Measurements from ENCODE around the gene SRXN1.

The SRXN1 gene

DNA sequence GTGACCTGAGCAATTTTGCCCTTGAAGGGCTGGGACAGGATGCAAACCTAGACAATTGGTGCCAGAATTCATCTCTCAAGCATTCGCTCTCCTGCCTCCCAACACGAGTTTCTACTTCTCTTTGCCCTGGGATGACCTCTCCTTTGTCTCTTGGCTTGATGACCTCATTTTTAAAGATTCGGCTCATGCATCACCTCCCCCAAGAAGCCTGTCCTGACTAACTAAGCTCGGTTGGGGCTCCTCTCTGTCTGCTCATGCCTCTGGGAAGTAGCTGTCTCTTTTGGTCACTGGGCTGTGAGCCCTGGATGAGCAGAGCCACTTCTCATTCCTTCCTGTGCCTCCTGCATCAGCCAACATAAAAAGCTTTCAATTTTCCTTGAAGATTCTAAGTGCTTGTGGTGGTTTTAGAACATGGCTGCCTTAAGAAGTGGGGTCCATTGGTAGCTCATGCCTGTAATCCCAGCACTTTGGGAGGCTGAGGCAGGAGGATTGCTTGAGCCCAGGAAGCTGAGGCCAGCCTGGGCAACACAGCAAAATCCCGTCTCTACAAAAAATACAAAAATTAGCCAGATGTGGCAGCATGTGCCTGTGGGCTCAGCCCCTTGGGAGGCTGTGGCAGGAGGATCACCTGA is 31.8 kb downstream of the SRXN1 start:
- no peak overlapping the region for H3K27ac ChIP-seq (ENCODE audit: low read depth in 2 of 2, low read length in 2 of 2)
- no peaks in the 10 kb centered on the region for H3K4me1 ChIP-seq (ENCODE audit: control insufficient read depth in 2 of 2, insufficient read depth in 2 of 2, low read length in 2 of 2)
- H3K9ac ChIP-seq (ENCODE audit: low read depth in 1 of 2, low read length in 2 of 2): no peak overlapping the region
- H3K36me3 ChIP-seq (ENCODE audit: control insufficient read depth in 2 of 2, insufficient read depth in 2 of 2, low read length in 2 of 2): no peaks in the 10 kb centered on the region
- H3K4me3 ChIP-seq (ENCODE audit: low read length in 2 of 2): no peak overlapping the region
- H3K9me3 ChIP-seq (ENCODE audit: control insufficient read depth in 2 of 2, low read length in 2 of 2): peaks cover 0 to 4% of the 10 kb centered on the region in 2 donors
- H3K27me3 ChIP-seq (ENCODE audit: control insufficient read depth in 2 of 2, insufficient read depth in 2 of 2, low read length in 2 of 2): peaks cover 7 to 9% of the 10 kb centered on the region in 2 donors

DNA sequence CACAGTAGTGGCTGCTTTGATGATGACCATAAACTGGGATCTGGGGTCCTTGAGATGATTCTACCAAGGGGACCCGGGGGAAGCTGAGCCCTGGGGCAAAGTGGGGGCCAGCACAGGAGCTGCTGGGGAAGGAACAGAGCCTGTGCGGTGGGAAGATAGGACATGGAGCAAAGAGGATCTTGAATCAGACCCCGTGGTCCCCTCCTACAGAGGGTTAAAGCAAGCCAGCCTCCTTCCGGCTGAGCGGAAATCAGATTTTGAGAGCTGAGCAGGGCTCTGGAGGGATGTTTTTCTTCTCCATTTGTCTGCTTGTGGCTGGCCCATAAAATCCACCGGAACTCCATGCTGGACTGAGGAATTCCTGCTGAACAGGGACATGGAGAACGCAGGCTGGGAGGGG is 32.8 kb downstream of the SRXN1 start:
- Histone ChIP-seq H3K9ac (ENCODE audit: low read depth in 1 of 2, low read length in 2 of 2) (no peak overlapping the region), H3K36me3 (ENCODE audit: control insufficient read depth in 2 of 2, insufficient read depth in 2 of 2, low read length in 2 of 2) (no peaks in the 10 kb centered on the region), H3K4me3 (ENCODE audit: low read length in 2 of 2) (no peak overlapping the region), H3K4me1 (ENCODE audit: control insufficient read depth in 2 of 2, insufficient read depth in 2 of 2, low read length in 2 of 2) (no peaks in the 10 kb centered on the region), H3K27ac (ENCODE audit: low read depth in 2 of 2, low read length in 2 of 2) (no peak overlapping the region), H3K9me3 (ENCODE audit: control insufficient read depth in 2 of 2, low read length in 2 of 2) (peaks cover 0 to 4% of the 10 kb centered on the region in 2 donors), H3K27me3 (ENCODE audit: control insufficient read depth in 2 of 2, insufficient read depth in 2 of 2, low read length in 2 of 2) (peaks cover 7 to 9% of the 10 kb centered on the region in 2 donors)

DNA sequence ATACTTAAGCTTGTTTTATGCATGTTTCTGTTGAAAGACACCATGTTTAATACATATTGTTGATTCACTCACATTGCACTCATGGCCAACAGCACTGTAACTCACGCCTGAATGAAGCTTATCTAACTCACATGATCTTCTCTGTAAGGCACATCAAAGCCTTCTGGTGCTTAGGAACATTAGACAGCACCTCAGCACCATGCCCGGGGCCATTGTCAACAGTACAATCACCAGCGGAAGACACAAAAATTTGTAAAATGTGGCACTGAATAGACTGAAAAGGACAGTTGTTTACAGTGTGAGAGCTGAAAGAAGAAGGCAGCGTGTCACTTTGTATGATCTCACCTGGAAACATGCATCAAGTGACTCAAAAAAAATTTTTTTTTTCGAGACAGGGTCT is 34.0 kb downstream of the SRXN1 start:
- no peaks in the 10 kb centered on the region for H3K4me1 ChIP-seq (ENCODE audit: control insufficient read depth in 2 of 2, insufficient read depth in 2 of 2, low read length in 2 of 2)
- peaks cover 5 to 8% of the 10 kb centered on the region in 2 donors for H3K27me3 ChIP-seq (ENCODE audit: control insufficient read depth in 2 of 2, insufficient read depth in 2 of 2, low read length in 2 of 2)
- no peak overlapping the region for H3K4me3 ChIP-seq (ENCODE audit: low read length in 2 of 2)
- H3K9ac ChIP-seq (ENCODE audit: low read depth in 1 of 2, low read length in 2 of 2): no peak overlapping the region
- H3K9me3 ChIP-seq (ENCODE audit: control insufficient read depth in 2 of 2, low read length in 2 of 2): peaks cover 0 to 4% of the 10 kb centered on the region in 2 donors
- H3K36me3 ChIP-seq (ENCODE audit: control insufficient read depth in 2 of 2, insufficient read depth in 2 of 2, low read length in 2 of 2): no peaks in the 10 kb centered on the region
- no peak overlapping the region for H3K27ac ChIP-seq (ENCODE audit: low read depth in 2 of 2, low read length in 2 of 2)

GRCh38 chr20:617934-618690 is 34.9 kb downstream of the SRXN1 start:
- no peak overlapping the region for H3K4me3 ChIP-seq (ENCODE audit: low read length in 2 of 2)
- H3K9ac ChIP-seq (ENCODE audit: low read depth in 1 of 2, low read length in 2 of 2): no peak overlapping the region
- H3K9me3 ChIP-seq (ENCODE audit: control insufficient read depth in 2 of 2, low read length in 2 of 2): peaks cover 0 to 4% of the 10 kb centered on the region in 2 donors
- no peaks in the 10 kb centered on the region for H3K36me3 ChIP-seq (ENCODE audit: control insufficient read depth in 2 of 2, insufficient read depth in 2 of 2, low read length in 2 of 2)
- no peaks in the 10 kb centered on the region for H3K4me1 ChIP-seq (ENCODE audit: control insufficient read depth in 2 of 2, insufficient read depth in 2 of 2, low read length in 2 of 2)
- H3K27ac ChIP-seq (ENCODE audit: low read depth in 2 of 2, low read length in 2 of 2): no peak overlapping the region
- H3K27me3 ChIP-seq (ENCODE audit: control insufficient read depth in 2 of 2, insufficient read depth in 2 of 2, low read length in 2 of 2): peaks cover 5 to 16% of the 10 kb centered on the region in 2 donors

GRCh38 chr20:615514-615913 is 37.5 kb downstream of the SRXN1 start:
- H3K27ac ChIP-seq (ENCODE audit: low read depth in 2 of 2, low read length in 2 of 2): no peak overlapping the region
- no peaks in the 10 kb centered on the region for H3K36me3 ChIP-seq (ENCODE audit: control insufficient read depth in 2 of 2, insufficient read depth in 2 of 2, low read length in 2 of 2)
- no peak overlapping the region for H3K4me3 ChIP-seq (ENCODE audit: low read length in 2 of 2)
- H3K9me3 ChIP-seq (ENCODE audit: control insufficient read depth in 2 of 2, low read length in 2 of 2): peaks cover 0 to 4% of the 10 kb centered on the region in 2 donors
- H3K27me3 ChIP-seq (ENCODE audit: control insufficient read depth in 2 of 2, insufficient read depth in 2 of 2, low read length in 2 of 2): peaks cover 21 to 30% of the 10 kb centered on the region in 2 donors
- no peak overlapping the region for H3K9ac ChIP-seq (ENCODE audit: low read depth in 1 of 2, low read length in 2 of 2)
- H3K4me1 ChIP-seq (ENCODE audit: control insufficient read depth in 2 of 2, insufficient read depth in 2 of 2, low read length in 2 of 2): no peaks in the 10 kb centered on the region

DNA sequence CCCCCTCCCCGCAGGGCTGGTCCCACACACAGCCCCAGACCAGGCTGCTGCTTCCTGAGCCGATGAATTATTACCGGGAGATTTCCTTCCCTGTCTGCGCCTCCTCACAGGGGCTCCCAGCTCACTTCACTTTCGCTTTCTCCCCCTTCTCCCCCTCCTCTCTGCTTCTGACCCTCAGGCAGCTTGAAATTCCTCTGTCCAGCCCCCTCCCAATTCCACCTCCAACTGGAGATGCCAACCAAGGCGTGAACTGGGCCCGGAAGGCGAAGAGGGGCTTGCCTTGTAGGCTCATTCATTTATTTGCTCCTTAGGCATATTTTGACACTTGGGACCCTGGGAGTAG is 41.2 kb downstream of the SRXN1 start:
- Histone ChIP-seq H3K36me3 (ENCODE audit: control insufficient read depth in 2 of 2, insufficient read depth in 2 of 2, low read length in 2 of 2) (no peaks in the 10 kb centered on the region), H3K4me1 (ENCODE audit: control insufficient read depth in 2 of 2, insufficient read depth in 2 of 2, low read length in 2 of 2) (no peaks in the 10 kb centered on the region), H3K27me3 (ENCODE audit: control insufficient read depth in 2 of 2, insufficient read depth in 2 of 2, low read length in 2 of 2) (peaks cover 35 to 48% of the 10 kb centered on the region in 2 donors), H3K9me3 (ENCODE audit: control insufficient read depth in 2 of 2, low read length in 2 of 2) (no peaks in the 10 kb centered on the region), H3K9ac (ENCODE audit: low read depth in 1 of 2, low read length in 2 of 2) (no peak overlapping the region), H3K27ac (ENCODE audit: low read depth in 2 of 2, low read length in 2 of 2) (no peak overlapping the region), H3K4me3 (ENCODE audit: low read length in 2 of 2) (no peak overlapping the region)

GRCh38 chr20:611047-611842 is 41.8 kb downstream of the SRXN1 start:
- H3K9ac ChIP-seq (ENCODE audit: low read depth in 1 of 2, low read length in 2 of 2): no peak overlapping the region
- H3K36me3 ChIP-seq (ENCODE audit: control insufficient read depth in 2 of 2, insufficient read depth in 2 of 2, low read length in 2 of 2): no peaks in the 10 kb centered on the region
- no peaks in the 10 kb centered on the region for H3K9me3 ChIP-seq (ENCODE audit: control insufficient read depth in 2 of 2, low read length in 2 of 2)
- H3K4me1 ChIP-seq (ENCODE audit: control insufficient read depth in 2 of 2, insufficient read depth in 2 of 2, low read length in 2 of 2): no peaks in the 10 kb centered on the region
- H3K27ac ChIP-seq (ENCODE audit: low read depth in 2 of 2, low read length in 2 of 2): no peak overlapping the region
- H3K27me3 ChIP-seq (ENCODE audit: control insufficient read depth in 2 of 2, insufficient read depth in 2 of 2, low read length in 2 of 2): peaks cover 35 to 48% of the 10 kb centered on the region in 2 donors
- H3K4me3 ChIP-seq (ENCODE audit: low read length in 2 of 2): no peak overlapping the region

- H3K4me3 ChIP-seq (ENCODE audit: low read length in 2 of 2): no peak within 1 kb of the TSS
- no peaks in the 10 kb centered on the region for H3K4me1 ChIP-seq (ENCODE audit: control insufficient read depth in 2 of 2, insufficient read depth in 2 of 2, low read length in 2 of 2)
- H3K27me3 ChIP-seq (ENCODE audit: control insufficient read depth in 2 of 2, insufficient read depth in 2 of 2, low read length in 2 of 2): peaks cover 35 to 48% of the 10 kb centered on the region in 2 donors
- H3K27ac ChIP-seq (ENCODE audit: low read depth in 2 of 2, low read length in 2 of 2): no peak within 1 kb of the TSS
- no peak within 1 kb of the TSS for H3K9ac ChIP-seq (ENCODE audit: low read depth in 1 of 2, low read length in 2 of 2)
- no peaks in the 10 kb centered on the region for H3K9me3 ChIP-seq (ENCODE audit: control insufficient read depth in 2 of 2, low read length in 2 of 2)
- no peaks in the 10 kb centered on the region for H3K36me3 ChIP-seq (ENCODE audit: control insufficient read depth in 2 of 2, insufficient read depth in 2 of 2, low read length in 2 of 2)
These were observed 42.6 kb downstream of the SRXN1 start, which contains the start of gene TCF15 for GRCh38 chr20:610130-611046. Gene TCF15, minus strand, starts transcription at chr20:610309. Its CDS starts 72 bp downstream, at chr20:610237.

DNA sequence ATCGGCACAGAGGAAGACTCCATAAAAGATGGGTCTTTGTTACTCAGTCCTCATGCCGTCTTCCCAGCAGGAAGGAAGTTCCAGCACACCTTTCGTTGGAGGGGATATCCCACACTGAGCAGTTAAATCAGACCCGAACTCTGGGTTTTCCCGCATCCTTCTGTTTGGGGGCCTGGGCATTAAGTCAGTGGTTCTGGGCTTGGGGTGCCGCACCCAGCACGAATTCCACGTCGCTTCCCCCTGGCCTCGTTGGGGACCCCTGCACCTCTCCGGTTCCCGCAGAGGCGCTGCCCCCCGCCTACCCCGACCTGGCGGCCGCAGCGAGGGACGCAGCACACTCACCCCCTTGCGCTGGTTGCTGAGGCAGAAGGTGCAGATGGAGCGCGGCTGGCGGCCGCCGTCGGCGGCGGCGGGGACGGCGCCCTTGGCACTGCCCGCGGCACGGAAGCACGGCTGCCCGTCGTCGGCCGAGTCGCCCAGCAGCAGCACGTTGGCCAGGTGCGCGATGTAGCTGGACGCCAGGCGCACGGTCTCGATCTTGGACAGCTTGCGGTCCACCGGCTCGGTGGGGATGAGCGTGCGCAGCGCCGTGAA is 43.5 kb downstream of the SRXN1 start:
- H3K27ac ChIP-seq (ENCODE audit: low read depth in 2 of 2, low read length in 2 of 2): no peak overlapping the region
- no peaks in the 10 kb centered on the region for H3K9me3 ChIP-seq (ENCODE audit: control insufficient read depth in 2 of 2, low read length in 2 of 2)
- H3K27me3 ChIP-seq (ENCODE audit: control insufficient read depth in 2 of 2, insufficient read depth in 2 of 2, low read length in 2 of 2): peaks cover 35 to 48% of the 10 kb centered on the region in 2 donors
- H3K9ac ChIP-seq (ENCODE audit: low read depth in 1 of 2, low read length in 2 of 2): no peak overlapping the region
- H3K4me1 ChIP-seq (ENCODE audit: control insufficient read depth in 2 of 2, insufficient read depth in 2 of 2, low read length in 2 of 2): no peaks in the 10 kb centered on the region
- H3K4me3 ChIP-seq (ENCODE audit: low read length in 2 of 2): no peak overlapping the region
- no peaks in the 10 kb centered on the region for H3K36me3 ChIP-seq (ENCODE audit: control insufficient read depth in 2 of 2, insufficient read depth in 2 of 2, low read length in 2 of 2)
